ENCODE results near the gene BCAR1.

The BCAR1 gene

GRCh38 chr16:75203667-75204409, 47.6 kb downstream of the BCAR1 start:
- ChIA-PET POLR2A (ENCODE audit: low non-redundant PET) (no interaction called here), CTCF (no interaction called here)
- TF ChIP-seq CTCF (conservative IDR thresholded peaks at IDR 0.05; ENCODE audit: low read depth) = no peak
- no peak overlapping the region for H3K27ac ChIP-seq
- DNase-seq (ENCODE audit: low spot score) = no peak

DNA sequence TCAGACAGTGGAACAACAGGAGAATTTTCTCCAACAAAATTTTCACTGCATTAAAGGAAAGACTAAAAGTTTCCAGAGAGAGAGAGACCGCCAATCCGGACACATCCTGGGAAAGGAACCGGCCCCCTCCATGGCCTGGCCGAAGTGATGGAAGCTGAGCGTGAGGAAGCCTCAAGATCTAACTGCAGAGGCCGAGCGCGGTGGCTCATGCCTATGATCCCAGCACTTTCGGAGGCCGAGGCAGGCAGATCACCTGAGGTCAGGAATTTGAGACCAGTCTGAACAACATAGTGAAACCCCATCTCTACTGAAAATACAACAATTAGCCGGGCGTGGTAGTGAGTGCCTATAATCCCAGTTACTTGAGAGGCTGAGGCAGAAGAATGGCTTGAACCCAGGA, 48.3 kb downstream of the BCAR1 start:
- CTCF ChIA-PET = interaction anchor here (1.2 kb wide), 1 partner anchor 182 kb away, joined by 3 read pairs; no protein-coding TSS in a partner anchor
- H3K27ac ChIP-seq = no peak overlapping the region
- no peak for DNase-seq (ENCODE audit: low spot score)
- POLR2A ChIA-PET (ENCODE audit: low non-redundant PET) = no interaction called here
- TF ChIP-seq CTCF (conservative IDR thresholded peaks at IDR 0.05; ENCODE audit: low read depth) = no peak

DNA sequence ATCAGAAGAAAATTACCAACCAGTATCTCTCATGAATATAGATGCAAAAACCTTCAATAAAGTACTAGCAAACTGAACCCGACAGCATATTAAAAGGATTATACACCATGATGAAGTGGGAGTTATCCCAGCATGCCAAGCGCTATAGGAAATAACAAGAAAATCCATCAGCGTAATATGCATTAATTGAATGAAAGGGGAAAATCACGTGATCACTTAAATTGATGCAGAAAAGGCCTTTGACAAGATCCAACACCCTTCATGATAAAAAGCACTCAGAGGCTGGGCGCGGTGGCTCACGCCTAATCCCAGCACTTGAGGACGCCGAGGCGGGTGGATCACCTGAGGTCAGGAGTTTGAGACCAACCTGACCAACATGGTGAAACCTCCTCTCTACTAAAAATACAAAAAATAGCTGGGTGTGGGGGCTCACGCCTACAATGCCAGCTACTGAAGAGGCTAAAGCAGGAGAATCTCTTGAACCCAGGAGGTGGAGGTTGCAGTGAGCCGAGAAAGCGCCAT, 49.3 kb downstream of the BCAR1 start:
- CTCF ChIA-PET = interaction anchor here (0.6 to 1.2 kb wide), 3 partner anchors 183 to 441 kb away, joined by 3 to 8 read pairs (median 4); no protein-coding TSS in a partner anchor
- no peak for TF ChIP-seq CTCF (conservative IDR thresholded peaks at IDR 0.05; ENCODE audit: low read depth)
- H3K27ac ChIP-seq = no peak overlapping the region
- POLR2A ChIA-PET (ENCODE audit: low non-redundant PET) = no interaction called here
- no peak for DNase-seq (ENCODE audit: low spot score)

DNA sequence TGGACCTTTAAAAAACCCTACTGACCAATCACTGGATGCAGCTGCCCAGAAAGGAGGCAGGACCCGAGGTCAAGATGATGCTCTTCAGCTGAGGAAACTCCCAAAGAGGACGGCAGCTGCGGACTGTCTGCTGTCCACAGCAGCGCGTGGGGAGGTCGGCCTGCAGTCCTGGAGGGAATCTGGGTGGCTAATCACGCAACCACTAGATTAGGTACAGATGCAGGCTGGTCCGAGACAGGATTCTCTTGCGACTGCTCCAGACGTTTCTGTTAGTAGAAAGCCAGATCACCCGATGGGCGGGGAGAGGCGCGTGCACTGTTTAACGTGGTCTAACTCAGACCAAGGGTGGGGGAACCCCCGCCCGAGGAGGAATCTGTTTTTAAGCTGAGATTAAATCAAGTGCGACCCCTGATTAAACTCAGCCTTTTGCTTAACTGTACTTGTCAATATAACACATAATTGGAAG, 53.3 kb downstream of the BCAR1 start:
- ChIA-PET POLR2A (ENCODE audit: low non-redundant PET) (no interaction called here), CTCF (interaction anchor here (0.6 to 1.2 kb wide), 5 partner anchors 29 to 553 kb away, joined by 3 to 7 read pairs (median 6); no protein-coding TSS in a partner anchor)

DNA sequence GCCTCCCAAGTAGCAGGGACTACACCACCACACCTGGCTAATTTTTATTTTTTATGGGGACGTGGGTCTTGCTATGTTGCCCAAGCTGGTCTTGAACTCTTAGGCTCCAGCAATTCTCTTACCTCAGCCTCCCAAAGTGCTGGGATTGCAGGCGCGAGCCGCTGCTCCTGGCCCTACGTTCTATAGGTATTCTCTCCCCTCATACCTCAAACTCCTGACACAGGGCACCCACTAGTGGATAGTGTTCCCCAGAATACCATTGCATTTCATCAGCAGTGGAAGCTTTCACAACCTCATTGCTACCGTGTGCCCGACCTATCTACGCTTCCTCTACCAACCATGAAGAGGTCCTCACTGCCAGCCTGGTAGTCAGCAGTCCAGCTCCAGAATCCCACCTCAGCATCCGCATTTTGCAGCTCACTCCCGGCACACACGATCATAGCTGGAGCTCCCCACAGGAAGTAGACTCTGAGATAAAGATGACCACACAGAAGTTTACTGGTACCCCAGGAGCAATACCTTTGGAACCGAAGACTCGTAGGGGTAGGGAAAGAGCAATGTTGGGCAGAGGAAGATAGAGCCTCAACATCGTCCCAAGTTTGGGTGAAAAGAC, 53.8 kb downstream of the BCAR1 start:
- no peak for DNase-seq (ENCODE audit: low spot score)
- no peak overlapping the region for H3K27ac ChIP-seq
- POLR2A ChIA-PET (ENCODE audit: low non-redundant PET) = no interaction called here
- TF ChIP-seq CTCF (conservative IDR thresholded peaks at IDR 0.05; ENCODE audit: low read depth) = no peak
- CTCF ChIA-PET = interaction anchor here (0.6 to 1.2 kb wide), 3 partner anchors 209 to 554 kb away, joined by 3 to 4 read pairs (median 3); no protein-coding TSS in a partner anchor

More for the DNA sequence above, 53.3 kb downstream of the BCAR1 start:
- TF ChIP-seq CTCF (conservative IDR thresholded peaks at IDR 0.05; ENCODE audit: low read depth) = no peak
- H3K27ac ChIP-seq = no peak overlapping the region
- DNase-seq (ENCODE audit: low spot score) = no peak

- DNase-seq (ENCODE audit: low spot score) = no peak
- CTCF ChIA-PET = interaction anchor here (0.6 to 0.7 kb wide), 2 partner anchors 209 to 334 kb away, joined by 3 read pairs; no protein-coding TSS in a partner anchor
- POLR2A ChIA-PET (ENCODE audit: low non-redundant PET) = no interaction called here
- no peak for TF ChIP-seq CTCF (conservative IDR thresholded peaks at IDR 0.05; ENCODE audit: low read depth)
- no peak overlapping the region for H3K27ac ChIP-seq
Observed at GRCh38 chr16:75196836-75197235, 54.6 kb downstream of the BCAR1 start.

All from RWPE1 (cell line).